ENCODE results near the gene CMPK1. TPM values are rescaled to one million over a fixed set of nuclear protein-coding genes. Genes with fewer than 3 reads are reported as not detected.

The CMPK1 gene
- polyA plus RNA-seq, 1 donor (not counting 4 experiments of a cell fraction or from before 2014, with no cell fraction given), result 63.8 TPM

DNA sequence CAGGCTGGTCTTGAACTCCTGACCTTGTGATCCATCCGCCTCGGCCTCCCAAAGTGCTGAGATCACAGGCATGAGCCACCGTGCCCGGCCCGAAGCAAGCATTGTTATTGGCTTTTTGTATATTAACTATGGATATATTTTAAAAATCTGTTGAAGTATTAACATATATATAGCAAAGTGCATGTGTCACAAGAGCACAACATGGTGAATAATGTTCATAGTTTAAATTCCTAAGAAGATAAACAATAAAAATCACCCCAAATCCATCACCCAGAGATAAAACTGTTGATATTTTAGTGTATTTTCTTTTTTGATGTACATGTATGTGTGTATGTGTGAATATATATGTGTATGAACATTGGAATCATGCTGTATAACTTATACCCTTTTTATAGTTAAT is 73.4 kb downstream of the CMPK1 start:
- TF ChIP-seq, protein P1, sequence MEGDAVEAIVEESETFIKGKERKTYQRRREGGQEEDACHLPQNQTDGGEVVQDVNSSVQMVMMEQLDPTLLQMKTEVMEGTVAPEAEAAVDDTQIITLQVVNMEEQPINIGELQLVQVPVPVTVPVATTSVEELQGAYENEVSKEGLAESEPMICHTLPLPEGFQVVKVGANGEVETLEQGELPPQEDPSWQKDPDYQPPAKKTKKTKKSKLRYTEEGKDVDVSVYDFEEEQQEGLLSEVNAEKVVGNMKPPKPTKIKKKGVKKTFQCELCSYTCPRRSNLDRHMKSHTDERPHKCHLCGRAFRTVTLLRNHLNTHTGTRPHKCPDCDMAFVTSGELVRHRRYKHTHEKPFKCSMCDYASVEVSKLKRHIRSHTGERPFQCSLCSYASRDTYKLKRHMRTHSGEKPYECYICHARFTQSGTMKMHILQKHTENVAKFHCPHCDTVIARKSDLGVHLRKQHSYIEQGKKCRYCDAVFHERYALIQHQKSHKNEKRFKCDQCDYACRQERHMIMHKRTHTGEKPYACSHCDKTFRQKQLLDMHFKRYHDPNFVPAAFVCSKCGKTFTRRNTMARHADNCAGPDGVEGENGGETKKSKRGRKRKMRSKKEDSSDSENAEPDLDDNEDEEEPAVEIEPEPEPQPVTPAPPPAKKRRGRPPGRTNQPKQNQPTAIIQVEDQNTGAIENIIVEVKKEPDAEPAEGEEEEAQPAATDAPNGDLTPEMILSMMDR (optimal IDR thresholded peaks at IDR 0.05 in 1 of 3, IDR thresholded peaks at IDR 0.05 in 1 of 3, conservative IDR thresholded peaks at IDR 0.05 in 1 of 3; ENCODE audit: extremely low read depth in 1 of 3, insufficient read depth in 2 of 3, low read length in 3 of 3), result no peak
- no peak for TF ChIP-seq EZH2 (IDR thresholded peaks at IDR 0.05; ENCODE audit: low read length)
- no peaks in the 10 kb centered on the region for H3K9me1 ChIP-seq (ENCODE audit: control insufficient read depth, extremely low read depth, insufficient read depth, low read length)
- FAIRE-seq (no peak), DNase-seq (ENCODE audit: low read depth, low spot score) (no peak)
- H3K4me3 ChIP-seq (ENCODE audit: control insufficient read depth in 2 of 3, extremely low read depth in 1 of 3, insufficient read depth in 2 of 3, low read depth in 1 of 3, low read length in 3 of 3), result no peak overlapping the region
- H3K4me1 ChIP-seq (ENCODE audit: control insufficient read depth, extremely low read depth, insufficient read depth, low read length), result peaks cover 10% of the 10 kb centered on the region
- H3K4me2 ChIP-seq (ENCODE audit: control insufficient read depth, extremely low read depth, insufficient read depth, low read depth, low read length), result no peak overlapping the region
- dilution Hi-C loops (cut with MboI; ENCODE audit: extremely low pct_ligation_motif_present, low sequenced_read_pairs), result no loop called here
- no peaks in the 10 kb centered on the region for H3K9me3 ChIP-seq (ENCODE audit: control insufficient read depth, low read depth, low read length)
- no peaks in the 10 kb centered on the region for H4K20me1 ChIP-seq (ENCODE audit: control insufficient read depth, extremely low read depth, insufficient read depth, low read length)
- H2AFZ ChIP-seq (ENCODE audit: control insufficient read depth, low read length), result no peak overlapping the region
- no peaks in the 10 kb centered on the region for H3K36me3 ChIP-seq (ENCODE audit: control insufficient read depth in 2 of 2, extremely low read depth in 1 of 2, insufficient read depth in 2 of 2, low read length in 2 of 2)
- no peaks in the 10 kb centered on the region for H3K27me3 ChIP-seq (ENCODE audit: control insufficient read depth, extremely low read depth, insufficient read depth, low read length)
- no peaks in the 10 kb centered on the region for H3K79me2 ChIP-seq (ENCODE audit: control insufficient read depth, insufficient read depth, low read length)
- no peak overlapping the region for H3K9ac ChIP-seq (ENCODE audit: control insufficient read depth, extremely low read depth, insufficient read depth, low read length)
- H3K27ac ChIP-seq (ENCODE audit: control insufficient read depth, insufficient read depth, low read length), result no peak overlapping the region

DNA sequence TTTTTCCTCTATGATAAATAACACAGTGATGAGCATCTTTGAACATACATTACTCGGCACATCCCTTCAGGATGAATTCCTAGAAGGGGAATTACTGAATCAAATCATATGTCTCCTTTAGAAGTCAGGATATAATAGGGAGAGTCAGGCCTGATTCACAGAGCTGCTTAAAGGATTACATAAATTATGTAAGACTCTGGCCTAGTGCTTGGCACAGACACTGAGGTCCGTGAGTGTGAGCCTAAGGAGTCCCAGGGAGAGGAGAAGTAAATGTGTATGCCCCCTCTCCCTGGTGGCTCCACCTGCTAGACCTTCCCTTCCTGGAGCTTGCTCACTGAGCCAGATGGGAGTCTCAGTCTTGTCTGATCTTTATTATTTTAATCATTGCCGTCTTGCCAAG is 73.9 kb downstream of the CMPK1 start:
- dilution Hi-C loops (cut with MboI; ENCODE audit: extremely low pct_ligation_motif_present, low sequenced_read_pairs), result no loop called here
- Histone ChIP-seq H3K4me3 (ENCODE audit: control insufficient read depth in 2 of 3, extremely low read depth in 1 of 3, insufficient read depth in 2 of 3, low read depth in 1 of 3, low read length in 3 of 3) (no peak overlapping the region), H2AFZ (ENCODE audit: control insufficient read depth, low read length) (no peak overlapping the region), H3K27me3 (ENCODE audit: control insufficient read depth, extremely low read depth, insufficient read depth, low read length) (no peaks in the 10 kb centered on the region), H4K20me1 (ENCODE audit: control insufficient read depth, extremely low read depth, insufficient read depth, low read length) (no peaks in the 10 kb centered on the region), H3K9me1 (ENCODE audit: control insufficient read depth, extremely low read depth, insufficient read depth, low read length) (no peaks in the 10 kb centered on the region), H3K4me1 (ENCODE audit: control insufficient read depth, extremely low read depth, insufficient read depth, low read length) (peaks cover 10% of the 10 kb centered on the region), H3K36me3 (ENCODE audit: control insufficient read depth in 2 of 2, extremely low read depth in 1 of 2, insufficient read depth in 2 of 2, low read length in 2 of 2) (no peaks in the 10 kb centered on the region), H3K27ac (ENCODE audit: control insufficient read depth, insufficient read depth, low read length) (no peak overlapping the region), H3K9ac (ENCODE audit: control insufficient read depth, extremely low read depth, insufficient read depth, low read length) (no peak overlapping the region), H3K9me3 (ENCODE audit: control insufficient read depth, low read depth, low read length) (no peaks in the 10 kb centered on the region), H3K4me2 (ENCODE audit: control insufficient read depth, extremely low read depth, insufficient read depth, low read depth, low read length) (no peak overlapping the region), H3K79me2 (ENCODE audit: control insufficient read depth, insufficient read depth, low read length) (no peaks in the 10 kb centered on the region)
- DNase-seq (ENCODE audit: low read depth, low spot score), result peak; percentile 9
- no peak for FAIRE-seq
- TF ChIP-seq EZH2 (IDR thresholded peaks at IDR 0.05; ENCODE audit: low read length), result no peak
- TF ChIP-seq, protein P1 (optimal IDR thresholded peaks at IDR 0.05 in 1 of 3, IDR thresholded peaks at IDR 0.05 in 1 of 3, conservative IDR thresholded peaks at IDR 0.05 in 1 of 3; ENCODE audit: extremely low read depth in 1 of 3, insufficient read depth in 2 of 3, low read length in 3 of 3), result no peak
